K562 (cell line): ENCODE results near the gene PPM1F. TPM values are rescaled to one million over a fixed set of nuclear protein-coding genes. Genes with fewer than 3 reads are reported as not detected.
A peak's percentile ranks its signal among the peaks of the same experiment; 100 is the strongest.

Experiments
- ATAC-seq: fragments of 200-7000 bp; cut with Tn5 transposase; 3 replicates; pipeline ENCODE4 v1.9.1; 2020; ENCODE audit warnings: moderate library complexity
- BruUV-seq: library from RNA; stranded (reverse); fragments of 400-500 nt; replicated peaks from 2 replicates; lab custom pipeline; 2021; lab: Mats Ljungman, UMichigan
- CTCF ChIA-PET: fragments of 300-600 bp; formaldehyde crosslinking; extraction: SDS; loops from one replicate; lab custom pipeline; 2021; ENCODE audit warnings: low intra/inter-chr PET ratio; lab: Yijun Ruan, JAX
- POLR2A ChIA-PET: fragments of 300-600, 350-650 bp; sonication (Branson Sonifier 250); formaldehyde crosslinking; extraction: SDS; loops from one replicate; lab custom pipeline; 2021; ENCODE audit warnings: antibody characterized with exemption, inconsistent platforms; lab: Yijun Ruan, JAX
- DNase-seq, 4 experiments: peaks; one replicate each; pipeline versions ENCODE4 v3.0.0 to v3.0.0-alpha.2; 2011 to 2018; ENCODE audit warnings: low spot score in 3 of 4, mixed read lengths in 3 of 4; ENCODE audit errors: extremely low read depth in 1 of 4
- FAIRE-seq: peaks from 2 replicates; lab custom pipeline; 2011; peaks lifted over from hg19 to GRCh38; lab: Jason Lieb, UNC
- H2AFZ ChIP-seq: 2 replicates; pipeline ENCODE4 v1.6.0; 2011; ENCODE audit warnings: low read depth, low read length, control low read depth, inconsistent platforms
- H3K27ac ChIP-seq: fragments of 200-600 bp; 3 replicates; pipeline ENCODE4 v1.8.0; 2011; ENCODE audit warnings: low read depth, mild to moderate bottlenecking, control low read depth, inconsistent platforms, low read length, moderate library complexity, mixed read lengths; ENCODE audit errors: extremely low read depth
- H3K27me3 ChIP-seq, 2 experiments: fragments of 300-600 bp in 1 of 2; 2 replicates in 1 of 2; 3 replicates in 1 of 2; pipeline versions ENCODE4 v1.6.0 to v1.8.0; 2011; ENCODE audit warnings: inconsistent platforms in 2 of 2, low read length in 2 of 2, mild to moderate bottlenecking in 1 of 2, mixed read lengths in 1 of 2, moderate library complexity in 1 of 2; ENCODE audit not compliant: control insufficient read depth in 2 of 2, insufficient read depth in 2 of 2
- H3K36me3 ChIP-seq: fragments of 300-600 bp; 3 replicates; pipeline ENCODE4 v1.8.0; 2011; ENCODE audit warnings: mild to moderate bottlenecking, low read length, inconsistent platforms; ENCODE audit not compliant: control insufficient read depth, insufficient read depth
- H3K4me1 ChIP-seq, 2 experiments: fragments of 200-600 bp in 1 of 2; replicated peaks in 1 of 2; 2 replicates in 1 of 2; 3 replicates in 1 of 2; pipeline versions ENCODE4 v1.5.1 to v1.8.0; 2011; ENCODE audit warnings: inconsistent platforms in 2 of 2, low read length in 2 of 2, mild to moderate bottlenecking in 1 of 2, mixed read lengths in 1 of 2, moderate library complexity in 1 of 2; ENCODE audit not compliant: control insufficient read depth in 2 of 2, insufficient read depth in 2 of 2
- H3K4me2 ChIP-seq: 2 replicates; pipeline ENCODE4 v1.6.1; 2011; ENCODE audit warnings: low read length, control low read depth, inconsistent platforms, mixed read lengths; ENCODE audit not compliant: insufficient read depth
- H3K4me3 ChIP-seq: fragments of 200-600 bp; sonication (generic), shearing (Covaris generic); 2 replicates; pipeline ENCODE4 v1.5.1; 2016; ENCODE audit warnings: control low read depth, inconsistent platforms
- H3K79me2 ChIP-seq: fragments of 200-600 bp; 3 replicates; pipeline ENCODE4 v1.8.0; 2011; ENCODE audit warnings: low read length, inconsistent platforms; ENCODE audit not compliant: control insufficient read depth, insufficient read depth
- H3K9ac ChIP-seq, 2 experiments: 2 replicates each; pipeline versions ENCODE4 v1.6.0 to v1.6.1; 2011; ENCODE audit warnings: low read depth in 2 of 2, low read length in 2 of 2, control low read depth in 1 of 2, inconsistent platforms in 1 of 2, mild to moderate bottlenecking in 1 of 2, mixed read lengths in 1 of 2; ENCODE audit not compliant: insufficient read depth in 1 of 2
- H3K9me1 ChIP-seq: one replicate; pipeline ENCODE4 v1.6.0; 2011; ENCODE audit warnings: inconsistent platforms, mild to moderate bottlenecking, low read length, moderate library complexity; ENCODE audit not compliant: control insufficient read depth, insufficient read depth
- H3K9me3 ChIP-seq: replicated peaks from 2 replicates; pipeline ENCODE4 v1.5.1; 2011; ENCODE audit warnings: low read depth, low read length, inconsistent platforms; ENCODE audit not compliant: control insufficient read depth, insufficient read depth
- H4K20me1 ChIP-seq: replicated peaks from 2 replicates; pipeline ENCODE4 v1.6.1; 2011; ENCODE audit warnings: low read length, inconsistent platforms, mixed read lengths; ENCODE audit not compliant: control insufficient read depth, insufficient read depth
- HOXB6 ChIP-seq: fragments of 250-450 bp; sonication (Bioruptor Pico); IDR thresholded peaks from 2 replicates; pipeline ENCODE4 v1.5.1; 2022; ENCODE audit warnings: mild to moderate bottlenecking, borderline replicate concordance
- MED1 ChIP-seq: sonication (generic); formaldehyde crosslinking; IDR thresholded peaks from 2 replicates; pipeline ENCODE4 v1.8.1; 2023; ENCODE audit warnings: missing genetic modification reagents, borderline replicate concordance
- PHF8 ChIP-seq: fragments of 200-600 bp; sonication (generic); IDR thresholded peaks from 2 replicates; pipeline ENCODE4 v1.6.1; 2012; ENCODE audit warnings: mixed run types, mild to moderate bottlenecking, inconsistent platforms, low read length, moderate library complexity, borderline replicate concordance
- PTBP1 ChIP-seq: fragments of 200-400 bp; formaldehyde crosslinking; IDR thresholded peaks from 2 replicates; pipeline ENCODE4 v1.6.1; 2017; ENCODE audit warnings: low read depth, low read length
- RB1 ChIP-seq: fragments of 450-650 bp; IDR thresholded peaks from 2 replicates; pipeline ENCODE4 v1.6.1; 2017; ENCODE audit warnings: low read depth, mild to moderate bottlenecking
- STAG1 ChIP-seq: sonication (generic); formaldehyde crosslinking; IDR thresholded peaks from 2 replicates; pipeline ENCODE4 v1.5.0; 2020; ENCODE audit warnings: missing genetic modification reagents, borderline replicate concordance
- ZBTB40 ChIP-seq, 2 experiments: fragments of 450-650 bp in 1 of 2; sonication (generic) in 1 of 2; formaldehyde crosslinking in 1 of 2; IDR thresholded peaks; 2 replicates each; pipeline versions ENCODE4 v1.7.1 to v1.9.0; 2016 to 2022; ENCODE audit warnings: inconsistent platforms in 1 of 2, mild to moderate bottlenecking in 1 of 2, missing genetic modification reagents in 1 of 2
- ZNF143 ChIP-seq: sonication (generic); formaldehyde crosslinking; IDR thresholded peaks from 2 replicates; pipeline ENCODE4 v1.9.0; 2022; ENCODE audit warnings: mild to moderate bottlenecking, missing genetic modification reagents
- ZNF740 ChIP-seq, 3 experiments: fragments of 200-800 bp in 1 of 3; sonication (Bioruptor generic) in 1 of 3; sonication (generic) in 1 of 3; formaldehyde crosslinking in 1 of 3; IDR thresholded peaks; 2 replicates each; pipeline versions ENCODE4 v1.6.1 to v1.8.0; 2016 to 2022; ENCODE audit warnings: mild to moderate bottlenecking in 2 of 3, missing compliant biosample characterization in 2 of 3, missing genetic modification characterization in 2 of 3, missing genetic modification reagents in 1 of 3
- WGBS: fragments of 100-300 bp; shearing (Covaris generic); methylation state at CpG from one replicate; pipeline ENCODE4 v1.1.6; 2016; ENCODE audit warnings: low coverage, mixed read lengths; ENCODE audit not compliant: insufficient coverage; ENCODE audit errors: missing lambda C conversion rate; 5-methylcytosine and 5-hydroxymethylcytosine counted together
- in situ Hi-C: fragments of 300-500 bp; cut with MboI; formaldehyde crosslinking; loops from 4 replicates; pipeline ENCODE4 v1.15.0; 2018; ENCODE audit warnings: inconsistent platforms, mixed read lengths
- intact Hi-C: fragments of 100-400 bp; cut with micrococcal nuclease; formaldehyde crosslinking; loops from 2 replicates; pipeline ENCODE4 v1.14.2; 2022
- polyA plus RNA-seq, 8 experiments: library from polyadenylated mRNA; depleted of rRNA in 4 of 8; stranded (reverse) in 5 of 8; unstranded in 3 of 8; fragments of >200 nt; fragmentation: Nextera tagmentation in 2 of 8; fragmentation: Illumina TruSeq in 1 of 8; extraction: Ambion mirVana in 2 of 8; extraction: Trizol in 1 of 8; gene quantifications; 2 replicates each; pipeline versions ENCODE4 v1.2.1 to v1.2.3, GENCODE V29; 2011 to 2014; ENCODE audit warnings: inconsistent platforms in 1 of 8, missing spikeins in 1 of 8
- total RNA-seq, 7 experiments: library from RNA; depleted of rRNA in 6 of 7; stranded (reverse); fragments of >200 nt in 6 of 7; fragmentation: Illumina TruSeq in 2 of 7; extraction: Trizol in 2 of 7; gene quantifications; 2 replicates each; pipeline versions ENCODE4 v1.2.1 to v1.2.3, GENCODE V29; 2011 to 2021; ENCODE audit warnings: low replicate concordance in 1 of 7

PPM1F gene
- total and polyA plus RNA-seq, 9 of the 15 experiments (the other 6 are each of a cell fraction or from before 2014, with no cell fraction given) = 2.1 to 159 (median 64.0) TPM

- Histone ChIP-seq H3K36me3 (peaks cover 17% of the 10 kb centered on the region; the same call in 2 of the 3 replicates), H3K79me2 (no peaks in the 10 kb centered on the region), H3K27me3 (no peaks in the 10 kb centered on the region), H2AFZ (no peak overlapping the region), H3K4me2 (no peak overlapping the region), H3K9ac (peak overlapping the region in 1 of 2 experiments; percentile 46; a peak in 1 of 4 replicates), H3K27ac (no peak overlapping the region), H3K4me3 (no peak overlapping the region), H3K4me1 (peaks cover 2 to 54% of the 10 kb centered on the region in 2 experiments; a peak in 3 of 5 replicates), H3K9me3 (no peaks in the 10 kb centered on the region), H4K20me1 (peaks cover 30% of the 10 kb centered on the region), H3K9me1 (peaks cover 5% of the 10 kb centered on the region)
- WGBS = 85% methylated on average over 20 of the region's 20 CpGs
- BruUV-seq = no TSS peak
- no peak for DNase-seq
- in situ Hi-C loops = no loop called here
- ATAC-seq = no peak
- POLR2A ChIA-PET = interaction anchor here (0.9 to 49.7 kb wide), 8 partner anchors 3 to 167 kb away, joined by 3 to 1041 read pairs (median 5); partner anchors contain the start of genes MAPK1 and PPM1F
- intact Hi-C loops = no loop called here
- no peak for FAIRE-seq
- CTCF ChIA-PET = interaction anchor here (0.6 kb wide), 1 partner anchor 16 kb away, joined by 3 read pairs; no protein-coding TSS in a partner anchor
- TF ChIP-seq RB1 (0 out of 2 replicates have a peak, but pooled peaks have one; percentile 24), ZBTB40 (IDR thresholded peaks at IDR 0.05) (no peak), ZBTB40 (CRISPR knock-in tag; IDR thresholded peaks at IDR 0.05) (0 out of 2 replicates have a peak, but pooled peaks have one; percentile 9), PTBP1 (no peak), PHF8 (peak; percentile 17; the same call in 1 of the 2 replicates), MED1 (CRISPR knock-in tag) (0 out of 2 replicates have a peak, but pooled peaks have one; percentile 19), ZNF143 (CRISPR knock-in tag) (peak; percentile 28; the same call in 1 of the 2 replicates), STAG1 (CRISPR knock-in tag) (peak; percentile 28; the same call in 1 of the 2 replicates), ZNF740 (CRISPR knock-in tag; IDR thresholded peaks at IDR 0.05) (0 out of 2 replicates have a peak, but pooled peaks have one; percentile 48), ZNF740 (tag; IDR thresholded peaks at IDR 0.05) (no peak), HOXB6 (CRISPR knock-in tag) (no peak)
Measured at GRCh38 chr22:21922370-21923162, 30.1 kb downstream of the PPM1F start.
